HAP-1 (cell line): ENCODE data around the gene SPATA21.
"Not testable (repeated sequence)": the region's sequence is repeated elsewhere in the genome, so short reads cannot be mapped to it uniquely, and the experiment has no call there.

Experiments
- DNase-seq, 2 experiments: peaks; one replicate each; pipeline ENCODE4 v3.0.0-alpha.2; 2016 to 2020; ENCODE audit warnings: low spot score in 2 of 2
- H3K27me3 ChIP-seq: fragments of 250-450 bp; sonication (Bioruptor Pico); 2 replicates; pipeline ENCODE4 v1.5.1; 2020; ENCODE audit warnings: low read depth, mild to moderate bottlenecking, moderate library complexity
- H3K36me3 ChIP-seq: fragments of 250-450 bp; sonication (Bioruptor Pico); replicated peaks from 2 replicates; pipeline ENCODE4 v1.5.1; 2020; ENCODE audit warnings: mild to moderate bottlenecking
- H3K4me1 ChIP-seq: fragments of 250-450 bp; sonication (Bioruptor Pico); 2 replicates; pipeline ENCODE4 v1.5.1; 2020; ENCODE audit warnings: mild to moderate bottlenecking
- H3K4me3 ChIP-seq: fragments of 250-450 bp; sonication (Bioruptor Pico); 2 replicates; pipeline ENCODE4 v1.5.1; 2020; ENCODE audit warnings: mild to moderate bottlenecking, moderate library complexity
- H3K9me3 ChIP-seq: fragments of 250-450 bp; sonication (Bioruptor Pico); 2 replicates; pipeline ENCODE4 v1.5.1; 2020; ENCODE audit warnings: mild to moderate bottlenecking, moderate library complexity
- in situ Hi-C: fragments of 300-500 bp; cut with MboI; formaldehyde crosslinking; loops from 3 replicates; pipeline ENCODE4 v1.14.3; 2020; ENCODE audit warnings: low sequenced_read_pairs, inconsistent platforms, mixed read lengths

Gene SPATA21

DNA sequence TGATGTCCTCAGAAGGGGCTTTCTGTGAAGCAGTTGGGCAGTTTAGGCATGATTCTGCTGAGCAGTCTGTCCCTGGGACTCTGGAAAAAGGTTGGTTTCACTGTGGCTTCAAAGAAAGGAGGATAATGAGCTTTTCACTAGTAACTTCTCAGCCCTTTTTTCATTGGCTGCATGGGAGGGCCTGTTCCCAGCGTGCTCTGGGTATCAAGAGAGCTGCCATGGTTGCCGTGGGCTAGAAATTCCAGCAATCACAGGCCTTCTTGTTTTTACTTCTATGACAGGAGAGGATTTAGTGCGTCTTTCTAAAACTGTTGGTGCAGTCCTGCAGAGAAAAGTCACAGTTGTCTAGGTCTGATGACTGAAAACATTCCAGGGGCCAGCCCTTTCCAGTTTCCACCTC, 63.0 kb downstream of the SPATA21 start:
- in situ Hi-C loops = no loop called here
- no peak for DNase-seq
- no peaks in the 10 kb centered on the region for H3K27me3 ChIP-seq
- H3K9me3 ChIP-seq = no peaks in the 10 kb centered on the region
- no peaks in the 10 kb centered on the region; the same call in 1 of the 2 replicates for H3K36me3 ChIP-seq
- no peak overlapping the region for H3K4me3 ChIP-seq
- H3K4me1 ChIP-seq = peaks cover 18% of the 10 kb centered on the region

GRCh38 chr1:16372535-16373285, 64.5 kb downstream of the SPATA21 start:
- Histone ChIP-seq H3K4me1 (peaks cover 26% of the 10 kb centered on the region), H3K9me3 (no peaks in the 10 kb centered on the region), H3K4me3 (no peak overlapping the region), H3K27me3 (no peaks in the 10 kb centered on the region), H3K36me3 (no peaks in the 10 kb centered on the region; the same call in 1 of the 2 replicates)
- DNase-seq = no peak
- in situ Hi-C loops = no loop called here

- Histone ChIP-seq H3K27me3 (no peaks in the 10 kb centered on the region), H3K4me3 (no peak overlapping the region), H3K4me1 (peaks cover 26% of the 10 kb centered on the region), H3K9me3 (no peaks in the 10 kb centered on the region), H3K36me3 (peaks cover 2% of the 10 kb centered on the region)
- in situ Hi-C loops = no loop called here
- DNase-seq = no peak
These were observed 65.5 kb downstream of the SPATA21 start for GRCh38 chr1:16371725-16372124.

DNA sequence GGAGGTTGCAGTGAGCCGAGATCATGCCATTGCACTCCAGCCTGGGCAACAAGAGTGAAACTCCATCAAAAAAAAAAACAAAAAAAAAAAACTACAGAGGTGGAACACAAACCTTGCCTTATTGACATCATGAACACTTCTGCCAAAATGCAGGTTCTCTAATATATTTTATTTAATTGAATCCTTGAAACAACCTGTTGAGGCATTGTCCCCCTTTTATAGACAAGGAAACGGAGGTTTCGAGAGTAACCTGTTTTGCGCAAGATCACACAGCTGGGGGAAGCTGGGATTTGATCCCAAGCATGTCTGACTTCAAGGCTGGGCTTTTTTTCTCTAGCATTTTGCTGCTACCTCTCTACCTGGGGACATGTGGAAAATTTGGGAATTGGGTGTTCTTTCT, 67.4 kb downstream of the SPATA21 start:
- Histone ChIP-seq H3K36me3 (peaks cover 2% of the 10 kb centered on the region), H3K9me3 (no peaks in the 10 kb centered on the region), H3K4me3 (no peak overlapping the region), H3K27me3 (no peaks in the 10 kb centered on the region), H3K4me1 (peaks cover 14% of the 10 kb centered on the region)
- in situ Hi-C loops = loop anchor here (10.0 kb wide), 1 partner anchor 295 kb away; the partner anchor contains the start of gene FAM131C
- no peak for DNase-seq

DNA sequence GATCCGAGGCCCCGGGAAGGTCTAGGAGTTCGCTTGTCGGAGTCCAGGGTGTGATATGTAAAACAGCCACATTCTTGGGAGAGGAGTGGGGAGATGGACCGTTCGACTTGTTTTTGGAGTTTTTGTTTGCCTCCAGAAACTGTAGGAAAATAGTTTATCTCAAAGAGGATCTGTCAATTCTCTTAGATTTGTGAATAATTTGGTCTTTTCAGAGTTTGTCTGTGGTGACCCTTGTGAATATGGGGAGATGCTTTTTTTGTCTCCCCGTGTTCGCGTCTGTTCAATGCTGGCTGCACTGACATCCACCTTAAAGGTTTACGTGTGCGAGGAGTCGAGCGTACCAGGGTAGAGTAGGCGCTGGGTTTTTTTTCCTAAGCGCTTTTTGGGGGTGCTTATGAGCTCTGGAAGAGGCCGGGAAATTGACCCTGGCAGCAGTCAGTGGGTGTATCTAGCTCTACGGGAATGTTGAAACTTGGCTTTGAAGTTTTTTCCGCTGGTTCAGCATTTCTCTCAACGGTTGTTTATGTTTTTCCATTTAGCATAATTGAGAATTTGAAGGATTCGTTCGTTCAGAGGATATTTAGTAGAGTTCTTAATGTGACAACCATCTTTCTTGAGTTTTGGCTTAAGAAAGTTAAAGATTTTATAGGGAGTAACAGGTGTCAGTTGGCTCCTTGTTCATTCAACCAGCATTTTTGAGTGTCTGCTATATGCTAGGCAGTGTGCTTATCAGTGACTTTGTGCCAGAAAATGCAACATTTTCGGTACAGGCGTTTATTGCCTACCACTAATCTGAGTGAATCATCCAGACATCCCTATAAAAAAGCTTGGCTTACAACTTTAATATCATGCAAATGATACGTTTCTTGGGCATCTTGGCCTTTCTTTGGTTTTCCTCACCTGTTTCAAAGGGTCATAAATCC, 69.0 kb downstream of the SPATA21 start:
- in situ Hi-C loops = loop anchor here (10.0 kb wide), 1 partner anchor 293 kb away; the partner anchor contains the start of gene FAM131C
- H3K9me3 ChIP-seq = no peaks in the 10 kb centered on the region
- no peaks in the 10 kb centered on the region for H3K27me3 ChIP-seq
- H3K36me3 ChIP-seq = peaks cover 2% of the 10 kb centered on the region; the same call in 1 of the 2 replicates
- H3K4me3 ChIP-seq = peak overlapping the region; percentile 97
- peak in 1 of 2 experiments; percentile 35 for DNase-seq
- H3K4me1 ChIP-seq = peaks cover 11% of the 10 kb centered on the region

DNA sequence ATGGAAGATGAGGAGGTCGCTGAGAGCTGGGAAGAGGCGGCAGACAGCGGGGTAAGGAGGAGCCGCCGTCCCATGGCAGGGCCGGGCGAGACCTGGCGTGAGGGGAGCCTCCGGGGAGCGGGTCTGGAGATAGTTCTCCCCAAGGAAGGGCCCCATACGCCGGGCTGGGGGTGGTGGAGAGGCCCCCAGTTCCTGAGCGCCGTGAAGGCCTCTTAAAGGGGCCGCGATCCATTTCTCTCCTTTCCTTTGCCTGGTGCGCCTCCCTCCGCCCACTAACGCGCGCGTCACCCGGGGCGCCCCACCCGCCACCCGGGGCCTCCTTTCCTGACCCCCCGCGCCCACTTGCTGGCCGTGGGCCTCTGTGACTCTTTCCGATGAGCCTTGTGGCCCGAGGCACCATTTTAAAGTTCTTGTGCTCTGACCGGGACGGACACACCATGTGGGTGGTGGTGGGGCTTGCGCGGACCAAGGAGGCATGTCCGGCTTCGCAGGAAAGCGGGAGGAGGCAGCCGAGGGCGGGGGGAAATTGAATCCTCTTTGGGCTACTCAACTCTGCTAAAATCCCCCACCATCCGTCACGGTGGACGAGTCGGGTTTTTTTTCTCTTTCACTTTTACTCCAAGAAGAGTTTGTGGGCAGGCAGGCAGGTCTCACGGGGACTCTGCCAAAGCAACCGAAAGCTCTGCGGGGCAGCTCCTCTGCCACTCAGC, 69.8 kb downstream of the SPATA21 start:
- in situ Hi-C loops = loop anchor here (10.0 kb wide), 1 partner anchor 293 kb away; the partner anchor contains the start of gene FAM131C
- Histone ChIP-seq H3K4me1 (peaks cover 13% of the 10 kb centered on the region), H3K4me3 (peak overlapping the region; percentile 97), H3K9me3 (no peaks in the 10 kb centered on the region), H3K27me3 (no peaks in the 10 kb centered on the region), H3K36me3 (peaks cover 2% of the 10 kb centered on the region; the same call in 1 of the 2 replicates)
- peak; percentile 64 to 81 for DNase-seq

- in situ Hi-C loops = loop anchor here (10.0 kb wide), 1 partner anchor 292 kb away; the partner anchor contains the start of gene FAM131C
- Histone ChIP-seq H3K9me3 (no peaks in the 10 kb centered on the region), H3K4me3 (peak within 1 kb of the TSS; percentile 97), H3K36me3 (peaks cover 2% of the 10 kb centered on the region; the same call in 1 of the 2 replicates), H3K4me1 (peaks cover 13% of the 10 kb centered on the region), H3K27me3 (no peaks in the 10 kb centered on the region)
- DNase-seq = peak; percentile 96 to 97
These were observed 70.4 kb downstream of the SPATA21 start, which contains the start of gene SZRD1 for GRCh38 chr1:16366722-16367257. Gene SZRD1 (plus strand): TSS chr1:16367242. CDS start chr1:16367258, 16 bp downstream.

DNA sequence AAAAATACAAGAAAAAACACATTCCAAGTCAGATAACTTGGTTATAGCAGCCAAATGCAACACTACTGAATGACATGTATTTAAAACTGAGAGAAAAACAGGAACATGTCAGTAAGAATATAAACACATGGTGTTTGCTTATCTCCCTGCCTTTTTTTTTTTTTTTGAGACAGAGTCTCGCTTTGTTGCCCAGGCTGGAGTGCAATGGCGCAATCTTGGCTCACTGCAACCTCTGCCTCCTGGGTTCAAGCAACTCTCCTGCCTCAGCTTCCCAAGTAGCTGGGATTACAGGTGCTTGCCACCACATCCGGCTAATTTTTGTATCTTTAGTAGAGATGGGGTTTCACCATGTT, 72.1 kb downstream of the SPATA21 start:
- not testable (repeated sequence) for H3K36me3 ChIP-seq, H3K27me3 ChIP-seq, DNase-seq, H3K4me3 ChIP-seq, H3K9me3 ChIP-seq
- peaks cover 13% of the 10 kb centered on the region for H3K4me1 ChIP-seq
- in situ Hi-C loops = loop anchor here (10.0 kb wide), 1 partner anchor 290 kb away; the partner anchor contains the start of gene FAM131C

GRCh38 chr1:16356867-16357266, 80.4 kb downstream of the SPATA21 start:
- no peak overlapping the region for H3K4me3 ChIP-seq
- H3K36me3 ChIP-seq = no peaks in the 10 kb centered on the region
- peaks cover 5% of the 10 kb centered on the region for H3K4me1 ChIP-seq
- H3K9me3 ChIP-seq = no peaks in the 10 kb centered on the region
- in situ Hi-C loops = no loop called here
- H3K27me3 ChIP-seq = no peaks in the 10 kb centered on the region
- DNase-seq = no peak

DNA sequence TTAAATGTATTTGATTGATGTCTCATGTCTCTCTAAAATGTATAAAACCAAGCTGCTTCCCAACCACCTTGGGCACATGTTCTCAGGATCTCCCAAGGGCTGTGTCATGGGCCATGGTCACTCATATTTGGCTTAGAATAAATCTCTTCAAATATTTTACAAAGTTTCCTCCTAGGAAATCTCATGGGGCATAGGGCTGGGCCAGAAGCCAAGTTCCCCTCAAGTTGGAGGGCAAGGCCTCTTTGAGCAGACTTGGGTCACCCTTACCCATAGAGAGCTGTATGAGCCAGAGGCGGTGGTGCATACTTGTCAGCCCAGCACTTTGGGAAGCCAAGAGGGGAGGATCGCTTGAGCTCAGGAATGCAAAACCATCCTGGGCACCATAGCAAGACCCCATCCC, 82.6 kb downstream of the SPATA21 start:
- Histone ChIP-seq H3K36me3 (no peaks in the 10 kb centered on the region), H3K4me1 (peaks cover 14% of the 10 kb centered on the region), H3K27me3 (no peaks in the 10 kb centered on the region), H3K9me3 (no peaks in the 10 kb centered on the region), H3K4me3 (no peak overlapping the region)
- no peak for DNase-seq
- in situ Hi-C loops = no loop called here

DNA sequence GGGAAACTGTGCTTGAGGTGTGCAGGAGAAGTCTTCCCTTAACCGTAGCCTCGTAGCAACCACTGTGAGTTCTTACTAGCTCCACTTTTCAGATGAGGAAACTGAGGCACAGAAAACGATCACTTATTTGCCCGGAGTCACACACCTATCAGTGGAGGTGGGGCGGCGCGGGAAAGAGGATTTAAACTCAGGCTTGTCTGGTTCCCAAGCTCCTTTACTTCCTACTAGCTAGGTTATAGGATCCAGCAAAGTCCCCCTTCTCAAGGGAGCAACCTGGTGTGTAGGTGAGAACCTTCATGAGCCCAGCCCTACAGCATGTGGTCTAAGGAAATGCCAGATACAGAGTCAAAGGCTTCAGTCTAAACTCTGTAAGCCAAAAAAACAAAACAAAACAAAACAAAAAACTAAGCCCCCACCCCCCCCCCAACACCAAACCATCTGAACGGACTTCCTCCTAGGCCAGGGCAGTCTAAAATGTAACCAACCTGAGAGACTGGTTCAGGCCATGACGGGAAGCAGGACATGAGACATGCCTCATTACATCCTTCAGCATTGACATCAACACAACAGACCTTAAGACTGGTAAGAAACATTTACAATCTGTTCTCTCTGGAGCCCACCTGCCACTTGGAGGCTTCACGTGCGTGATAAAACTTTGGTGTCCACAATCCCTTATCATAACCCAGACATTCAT, 84.2 kb downstream of the SPATA21 start:
- in situ Hi-C loops = no loop called here
- no peaks in the 10 kb centered on the region for H3K9me3 ChIP-seq
- DNase-seq = no peak

GRCh38 chr1:16351994-16352841, 85.0 kb downstream of the SPATA21 start, which contains the start of gene FBXO42:
Gene FBXO42 (minus strand): TSS chr1:16352480. CDS start chr1:16315418, 37,062 bp downstream.
- in situ Hi-C loops = no loop called here
- Histone ChIP-seq H3K27me3 (no peaks in the 10 kb centered on the region), H3K4me1 (peaks cover 15% of the 10 kb centered on the region), H3K4me3 (peak within 1 kb of the TSS; percentile 99), H3K9me3 (no peaks in the 10 kb centered on the region), H3K36me3 (no peaks in the 10 kb centered on the region)
- DNase-seq = peak; percentile 88 to 95

More for the DNA sequence above, 84.2 kb downstream of the SPATA21 start:
- no peaks in the 10 kb centered on the region for H3K27me3 ChIP-seq
- H3K36me3 ChIP-seq = no peaks in the 10 kb centered on the region
- peak overlapping the region; percentile 99 for H3K4me3 ChIP-seq
- H3K4me1 ChIP-seq = peaks cover 15% of the 10 kb centered on the region
